K562 (cell line): Measurements from ENCODE around the gene GNAI2. TPM values are rescaled to one million over a fixed set of nuclear protein-coding genes. Genes with fewer than 3 reads are reported as not detected.

Experiments used
- ATAC-seq: fragments of 200-7000 bp; cut with Tn5 transposase; 3 replicates; pipeline ENCODE4 v1.9.1; 2020; ENCODE audit warnings: moderate library complexity
- BruUV-seq: library from RNA; stranded (reverse); fragments of 400-500 nt; replicated peaks from 2 replicates; lab custom pipeline; 2021; lab: Mats Ljungman, UMichigan
- CTCF ChIA-PET: fragments of 300-600 bp; formaldehyde crosslinking; extraction: SDS; loops from one replicate; lab custom pipeline; 2021; ENCODE audit warnings: low intra/inter-chr PET ratio; lab: Yijun Ruan, JAX
- POLR2A ChIA-PET: fragments of 300-600, 350-650 bp; sonication (Branson Sonifier 250); formaldehyde crosslinking; extraction: SDS; loops from one replicate; lab custom pipeline; 2021; ENCODE audit warnings: antibody characterized with exemption, inconsistent platforms; lab: Yijun Ruan, JAX
- DNase-seq, 4 experiments: peaks; one replicate each; pipeline versions ENCODE4 v3.0.0 to v3.0.0-alpha.2; 2011 to 2018; ENCODE audit warnings: low spot score in 3 of 4, mixed read lengths in 3 of 4; ENCODE audit errors: extremely low read depth in 1 of 4
- FAIRE-seq: peaks from 2 replicates; lab custom pipeline; 2011; peaks lifted over from hg19 to GRCh38; lab: Jason Lieb, UNC
- H2AFZ ChIP-seq: 2 replicates; pipeline ENCODE4 v1.6.0; 2011; ENCODE audit warnings: low read depth, low read length, control low read depth, inconsistent platforms
- H3K27ac ChIP-seq: fragments of 200-600 bp; 3 replicates; pipeline ENCODE4 v1.8.0; 2011; ENCODE audit warnings: low read depth, mild to moderate bottlenecking, control low read depth, inconsistent platforms, low read length, moderate library complexity, mixed read lengths; ENCODE audit errors: extremely low read depth
- H3K27me3 ChIP-seq, 2 experiments: fragments of 300-600 bp in 1 of 2; 2 replicates in 1 of 2; 3 replicates in 1 of 2; pipeline versions ENCODE4 v1.6.0 to v1.8.0; 2011; ENCODE audit warnings: inconsistent platforms in 2 of 2, low read length in 2 of 2, mild to moderate bottlenecking in 1 of 2, mixed read lengths in 1 of 2, moderate library complexity in 1 of 2; ENCODE audit not compliant: control insufficient read depth in 2 of 2, insufficient read depth in 2 of 2
- H3K36me3 ChIP-seq: fragments of 300-600 bp; 3 replicates; pipeline ENCODE4 v1.8.0; 2011; ENCODE audit warnings: mild to moderate bottlenecking, low read length, inconsistent platforms; ENCODE audit not compliant: control insufficient read depth, insufficient read depth
- H3K4me1 ChIP-seq, 2 experiments: fragments of 200-600 bp in 1 of 2; replicated peaks in 1 of 2; 2 replicates in 1 of 2; 3 replicates in 1 of 2; pipeline versions ENCODE4 v1.5.1 to v1.8.0; 2011; ENCODE audit warnings: inconsistent platforms in 2 of 2, low read length in 2 of 2, mild to moderate bottlenecking in 1 of 2, mixed read lengths in 1 of 2, moderate library complexity in 1 of 2; ENCODE audit not compliant: control insufficient read depth in 2 of 2, insufficient read depth in 2 of 2
- H3K4me2 ChIP-seq: 2 replicates; pipeline ENCODE4 v1.6.1; 2011; ENCODE audit warnings: low read length, control low read depth, inconsistent platforms, mixed read lengths; ENCODE audit not compliant: insufficient read depth
- H3K4me3 ChIP-seq: fragments of 200-600 bp; sonication (generic), shearing (Covaris generic); 2 replicates; pipeline ENCODE4 v1.5.1; 2016; ENCODE audit warnings: control low read depth, inconsistent platforms
- H3K79me2 ChIP-seq: fragments of 200-600 bp; 3 replicates; pipeline ENCODE4 v1.8.0; 2011; ENCODE audit warnings: low read length, inconsistent platforms; ENCODE audit not compliant: control insufficient read depth, insufficient read depth
- H3K9ac ChIP-seq, 2 experiments: 2 replicates each; pipeline versions ENCODE4 v1.6.0 to v1.6.1; 2011; ENCODE audit warnings: low read depth in 2 of 2, low read length in 2 of 2, control low read depth in 1 of 2, inconsistent platforms in 1 of 2, mild to moderate bottlenecking in 1 of 2, mixed read lengths in 1 of 2; ENCODE audit not compliant: insufficient read depth in 1 of 2
- H3K9me1 ChIP-seq: one replicate; pipeline ENCODE4 v1.6.0; 2011; ENCODE audit warnings: inconsistent platforms, mild to moderate bottlenecking, low read length, moderate library complexity; ENCODE audit not compliant: control insufficient read depth, insufficient read depth
- H3K9me3 ChIP-seq: replicated peaks from 2 replicates; pipeline ENCODE4 v1.5.1; 2011; ENCODE audit warnings: low read depth, low read length, inconsistent platforms; ENCODE audit not compliant: control insufficient read depth, insufficient read depth
- H4K20me1 ChIP-seq: replicated peaks from 2 replicates; pipeline ENCODE4 v1.6.1; 2011; ENCODE audit warnings: low read length, inconsistent platforms, mixed read lengths; ENCODE audit not compliant: control insufficient read depth, insufficient read depth
- BCLAF1 ChIP-seq, 2 experiments: fragments of 450-650 bp in 1 of 2; IDR thresholded peaks; 2 replicates each; pipeline ENCODE4 v1.6.1; 2011 to 2017; ENCODE audit warnings: low read depth in 2 of 2, antibody characterized with exemption in 1 of 2, borderline replicate concordance in 1 of 2, low read length in 1 of 2, mild to moderate bottlenecking in 1 of 2, mixed read lengths in 1 of 2; ENCODE audit not compliant: control insufficient read depth in 1 of 2
- CEBPG ChIP-seq, 3 experiments: fragments of 200-800 bp in 1 of 3; sonication (Bioruptor generic) in 1 of 3; sonication (generic) in 1 of 3; formaldehyde crosslinking in 1 of 3; IDR thresholded peaks in 2 of 3; conservative IDR thresholded peaks in 1 of 3; 2 replicates each; pipeline versions ENCODE4 v1.6.1 to v1.8.0; 2016 to 2022; ENCODE audit warnings: missing compliant biosample characterization in 2 of 3, missing genetic modification characterization in 2 of 3, mild to moderate bottlenecking in 1 of 3, missing genetic modification reagents in 1 of 3
- EGR1 ChIP-seq: fragments of 450-650 bp; conservative IDR thresholded peaks from 2 replicates; pipeline ENCODE4 v1.6.1; 2017; ENCODE audit warnings: mild to moderate bottlenecking
- FOXO4 ChIP-seq: fragments of 450-650 bp; formaldehyde crosslinking; IDR thresholded peaks from 2 replicates; pipeline ENCODE4 v1.4.0; 2020; ENCODE audit warnings: mild to moderate bottlenecking, moderate library complexity
- HLTF ChIP-seq: fragments of 450-650 bp; IDR thresholded peaks from 2 replicates; pipeline ENCODE4 v1.6.1; 2016
- LARP7 ChIP-seq: fragments of 450-650 bp; IDR thresholded peaks from 2 replicates; pipeline ENCODE4 v1.6.1; 2016
- MYC ChIP-seq, 2 experiments: fragments of 250-450 bp in 1 of 2; sonication (Bioruptor Pico) in 1 of 2; IDR thresholded peaks; 2 replicates each; pipeline versions ENCODE4 v1.5.1 to v1.6.1; 2012 to 2021; ENCODE audit warnings: low read depth in 2 of 2, borderline replicate concordance in 1 of 2, improper control_type of control experiment in 1 of 2, low read length in 1 of 2, mild to moderate bottlenecking in 1 of 2, moderate library complexity in 1 of 2
- NFIC ChIP-seq: fragments of 450-650 bp; IDR thresholded peaks from 2 replicates; pipeline ENCODE4 v1.6.1; 2017; ENCODE audit warnings: mild to moderate bottlenecking, inconsistent platforms
- NUFIP1 ChIP-seq: fragments of 450-650 bp; IDR thresholded peaks from 2 replicates; pipeline ENCODE4 v1.6.1; 2018; ENCODE audit not compliant: partially characterized antibody
- PPARD ChIP-seq: fragments of 250-450 bp; sonication (Bioruptor Pico); IDR thresholded peaks from 2 replicates; pipeline ENCODE4 v1.8.0; 2022; ENCODE audit warnings: inconsistent platforms, mild to moderate bottlenecking, moderate library complexity
- PRPF4 ChIP-seq: fragments of 200-400 bp; formaldehyde crosslinking; IDR thresholded peaks from one replicate; pipeline ENCODE4 v1.6.1; 2017; ENCODE audit warnings: low read length, low read depth, mild to moderate bottlenecking; ENCODE audit not compliant: insufficient read depth, poor library complexity, severe bottlenecking
- TBP ChIP-seq: optimal IDR thresholded peaks from 2 replicates; pipeline ENCODE3; 2011; ENCODE audit warnings: low read depth, low read length, improper control_type of control experiment
- ZBTB49 ChIP-seq: sonication (generic); formaldehyde crosslinking; IDR thresholded peaks from 2 replicates; pipeline ENCODE4 v1.8.0; 2022; ENCODE audit warnings: missing genetic modification reagents, mild to moderate bottlenecking, borderline replicate concordance
- ZNF263 ChIP-seq: sonication (generic); formaldehyde crosslinking; IDR thresholded peaks from 2 replicates; pipeline ENCODE4 v1.8.0; 2022; ENCODE audit warnings: mild to moderate bottlenecking, missing genetic modification reagents, borderline replicate concordance
- WGBS: fragments of 100-300 bp; shearing (Covaris generic); methylation state at CpG from one replicate; pipeline ENCODE4 v1.1.6; 2016; ENCODE audit warnings: low coverage, mixed read lengths; ENCODE audit not compliant: insufficient coverage; ENCODE audit errors: missing lambda C conversion rate; 5-methylcytosine and 5-hydroxymethylcytosine counted together
- in situ Hi-C: fragments of 300-500 bp; cut with MboI; formaldehyde crosslinking; loops from 4 replicates; pipeline ENCODE4 v1.15.0; 2018; ENCODE audit warnings: inconsistent platforms, mixed read lengths
- intact Hi-C: fragments of 100-400 bp; cut with micrococcal nuclease; formaldehyde crosslinking; loops from 2 replicates; pipeline ENCODE4 v1.14.2; 2022
- polyA plus RNA-seq, 8 experiments: library from polyadenylated mRNA; depleted of rRNA in 4 of 8; stranded (reverse) in 5 of 8; unstranded in 3 of 8; fragments of >200 nt; fragmentation: Nextera tagmentation in 2 of 8; fragmentation: Illumina TruSeq in 1 of 8; extraction: Ambion mirVana in 2 of 8; extraction: Trizol in 1 of 8; gene quantifications; 2 replicates each; pipeline versions ENCODE4 v1.2.1 to v1.2.3, GENCODE V29; 2011 to 2014; ENCODE audit warnings: inconsistent platforms in 1 of 8, missing spikeins in 1 of 8
- total RNA-seq, 7 experiments: library from RNA; depleted of rRNA in 6 of 7; stranded (reverse); fragments of >200 nt in 6 of 7; fragmentation: Illumina TruSeq in 2 of 7; extraction: Trizol in 2 of 7; gene quantifications; 2 replicates each; pipeline versions ENCODE4 v1.2.1 to v1.2.3, GENCODE V29; 2011 to 2021; ENCODE audit warnings: low replicate concordance in 1 of 7

Gene GNAI2
- total and polyA plus RNA-seq, 9 of the 15 experiments (the other 6 are each of a cell fraction or from before 2014, with no cell fraction given) = 1.1 to 72.2 (median 42.7) TPM

- H2AFZ ChIP-seq = no peak overlapping the region
- peaks cover 21 to 54% of the 10 kb centered on the region in 2 experiments for H3K4me1 ChIP-seq
- in situ Hi-C loops (loop anchor here (5.0 kb wide), 2 partner anchors 37 to 43 kb away; partner anchors contain the start of gene GNAT1), intact Hi-C loops (no loop called here)
- no peak overlapping the region for H3K4me2 ChIP-seq
- no peaks in the 10 kb centered on the region for H3K9me3 ChIP-seq
- no peaks in the 10 kb centered on the region for H4K20me1 ChIP-seq
- H3K79me2 ChIP-seq = no peaks in the 10 kb centered on the region
- no peaks in the 10 kb centered on the region for H3K36me3 ChIP-seq
- peak overlapping the region in 1 of 2 experiments; percentile 43; a peak in 1 of 4 replicates for H3K9ac ChIP-seq
- no peaks in the 10 kb centered on the region for H3K9me1 ChIP-seq
- ATAC-seq (no peak), FAIRE-seq (no peak), DNase-seq (no peak)
- BruUV-seq = no TSS peak
- CTCF ChIA-PET = no interaction called here
- H3K27me3 ChIP-seq = no peaks in the 10 kb centered on the region
- POLR2A ChIA-PET = interaction anchor here (0.6 to 1.4 kb wide), 2 partner anchors 12 to 115 kb away, joined by 3 to 4 read pairs; no protein-coding TSS in a partner anchor
- no peak overlapping the region for H3K27ac ChIP-seq
- 86% methylated on average over 3 of the region's 3 CpGs for WGBS
- H3K4me3 ChIP-seq = no peak overlapping the region
- no peak for TF ChIP-seq NFIC
- no peak for TF ChIP-seq FOXO4
- no peak for TF ChIP-seq HLTF
- no peak for TF ChIP-seq EGR1
- TF ChIP-seq ZBTB49 = no peak
- TF ChIP-seq PRPF4 = no peak
- TF ChIP-seq NUFIP1 = no peak
- TF ChIP-seq MYC (IDR thresholded peaks at IDR 0.05; ENCODE audit: low read depth, low read length) = no peak
- TF ChIP-seq MYC (CRISPR knock-in tag; IDR thresholded peaks at IDR 0.05; ENCODE audit: borderline replicate concordance, low read depth) = no peak
- no peak for TF ChIP-seq TBP
- no peak for TF ChIP-seq ZNF263 (CRISPR knock-in tag)
- TF ChIP-seq LARP7 = no peak
- no peak for TF ChIP-seq BCLAF1 (IDR thresholded peaks at IDR 0.05; ENCODE audit: borderline replicate concordance in 1 of 2, control insufficient read depth in 1 of 2, low read depth in 2 of 2, low read length in 1 of 2)
- TF ChIP-seq PPARD (CRISPR knock-in tag) = no peak
- no peak for TF ChIP-seq CEBPG (CRISPR knock-in tag; IDR thresholded peaks at IDR 0.05)
- TF ChIP-seq CEBPG (tag; conservative IDR thresholded peaks at IDR 0.05 in 1 of 2, IDR thresholded peaks at IDR 0.05 in 1 of 2) = no peak
Observed at GRCh38 chr3:50229490-50229889, 6.5 kb upstream of the GNAI2 start.
